SU-DHL-6 (cell line): Measurements from ENCODE around the gene SIRT7.

Source experiments
- CTCF ChIP-seq: fragments of 200-600 bp; sonication (generic); IDR thresholded peaks from one replicate; pipeline ENCODE4 v1.5.1; 2017; ENCODE audit warnings: antibody characterized with exemption, mild to moderate bottlenecking, low read length, moderate library complexity; ENCODE audit not compliant: insufficient read depth, poor library complexity, severe bottlenecking
- EZH2phosphoT487 ChIP-seq: fragments of 200-600 bp; sonication (generic), shearing (Covaris generic); conservative IDR thresholded peaks from 2 replicates; pipeline ENCODE4 v1.6.1; 2018; ENCODE audit warnings: mild to moderate bottlenecking, antibody characterized with exemption, low read length, moderate library complexity, mixed read lengths

DNA sequence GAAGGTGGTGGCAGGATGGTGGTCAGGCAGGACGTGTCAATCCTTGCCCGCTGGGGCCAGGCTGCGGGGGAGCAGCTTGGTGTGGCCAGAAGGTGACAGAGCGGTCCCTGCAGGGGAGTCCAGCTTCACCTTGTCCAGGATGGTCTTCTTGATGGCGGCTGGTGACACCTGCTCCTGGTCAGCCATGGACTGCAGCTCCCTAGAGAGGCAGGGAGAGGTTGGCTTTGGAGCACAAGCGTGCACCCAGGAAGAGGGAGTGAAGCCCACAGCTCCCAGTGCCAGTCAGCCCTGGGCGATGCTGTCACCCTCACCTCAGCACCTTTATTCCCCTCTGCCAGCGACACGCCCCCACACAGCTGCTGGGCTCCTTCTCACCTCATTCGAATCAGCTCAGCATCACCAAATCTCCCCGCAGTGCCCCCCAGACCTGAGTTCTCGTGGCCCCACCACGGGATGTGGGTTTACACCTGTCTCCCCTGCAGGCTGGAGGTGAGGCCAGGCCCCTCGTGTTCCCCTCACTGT is 15.3 kb upstream of the SIRT7 start:
- TF ChIP-seq CTCF (no peak), EZH2phosphoT487 (no peak)
